ENCODE data around the gene UTS2B. TPM values are rescaled to one million over a fixed set of nuclear protein-coding genes. Genes with fewer than 3 reads are reported as not detected.

The UTS2B gene
- polyA plus RNA-seq, 1 donor from 2014 or later, result 0.46 TPM

- no peaks in the 10 kb centered on the region for H3K36me3 ChIP-seq (ENCODE audit: insufficient read depth, low read length)
- TF ChIP-seq EP300 (conservative IDR thresholded peaks at IDR 0.05; ENCODE audit: poor library complexity, severe bottlenecking) (no peak), TAF1 (IDR thresholded peaks at IDR 0.05; ENCODE audit: low read depth) (no peak), MXI1 (conservative IDR thresholded peaks at IDR 0.05; ENCODE audit: poor library complexity, severe bottlenecking) (no peak)
- no peak overlapping the region for H2AFZ ChIP-seq (ENCODE audit: low read depth, low read length)
- H3K27ac ChIP-seq (ENCODE audit: low read length), result no peak overlapping the region
- no peaks in the 10 kb centered on the region for H3K9me2 ChIP-seq (ENCODE audit: insufficient read depth, low read length)
- no peaks in the 10 kb centered on the region for H3K79me2 ChIP-seq (replicated peaks; ENCODE audit: insufficient read depth, low read length)
- H4K20me1 ChIP-seq (ENCODE audit: insufficient read depth), result no peaks in the 10 kb centered on the region
- H3K27me3 ChIP-seq (ENCODE audit: insufficient read depth, low read depth, low read length), result no peaks in the 10 kb centered on the region
- no peak overlapping the region for H3K4me2 ChIP-seq (ENCODE audit: low read length)
- no peak overlapping the region for H3K9ac ChIP-seq (ENCODE audit: low read length)
- no peaks in the 10 kb centered on the region for H3K9me3 ChIP-seq (ENCODE audit: low read length)
- no peaks in the 10 kb centered on the region for H3F3A ChIP-seq (ENCODE audit: insufficient read depth, low read length, poor library complexity, severe bottlenecking)
- H3K4me3 ChIP-seq (ENCODE audit: low read length), result no peak overlapping the region
Measured at GRCh38 chr3:191313296-191313695, 17.0 kb downstream of the UTS2B start.

DNA sequence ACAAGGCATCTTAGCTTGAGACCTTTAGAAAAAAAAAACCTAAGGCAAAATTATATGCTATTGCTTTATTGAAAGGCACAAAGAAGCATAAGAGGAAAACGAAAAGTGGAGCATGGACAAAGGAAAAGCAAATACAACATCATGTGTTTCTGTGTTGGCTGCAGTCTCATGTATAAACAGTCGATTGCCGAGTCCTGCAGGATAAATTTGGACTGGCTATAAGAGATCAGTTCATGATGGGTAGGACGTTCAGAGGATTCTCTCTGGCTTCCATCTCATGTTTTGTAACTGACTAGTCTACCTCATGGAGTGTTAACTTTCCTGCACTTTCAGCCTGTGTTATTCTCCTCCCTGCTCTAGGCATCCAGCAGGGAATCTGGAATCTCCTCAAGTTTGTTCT is 23.0 kb downstream of the UTS2B start:
- no peak for TF ChIP-seq EP300 (conservative IDR thresholded peaks at IDR 0.05; ENCODE audit: poor library complexity, severe bottlenecking)
- no peak for TF ChIP-seq EZH2 (IDR thresholded peaks at IDR 0.05; ENCODE audit: borderline replicate concordance, insufficient read depth, low read length, poor library complexity, severe bottlenecking)
- TF ChIP-seq POLR2AphosphoS5 (IDR thresholded peaks at IDR 0.05), result no peak
- no peak for TF ChIP-seq SMC3 (conservative IDR thresholded peaks at IDR 0.05; ENCODE audit: poor library complexity)
- TF ChIP-seq MXI1 (conservative IDR thresholded peaks at IDR 0.05; ENCODE audit: poor library complexity, severe bottlenecking), result no peak
- TF ChIP-seq, protein P1, sequence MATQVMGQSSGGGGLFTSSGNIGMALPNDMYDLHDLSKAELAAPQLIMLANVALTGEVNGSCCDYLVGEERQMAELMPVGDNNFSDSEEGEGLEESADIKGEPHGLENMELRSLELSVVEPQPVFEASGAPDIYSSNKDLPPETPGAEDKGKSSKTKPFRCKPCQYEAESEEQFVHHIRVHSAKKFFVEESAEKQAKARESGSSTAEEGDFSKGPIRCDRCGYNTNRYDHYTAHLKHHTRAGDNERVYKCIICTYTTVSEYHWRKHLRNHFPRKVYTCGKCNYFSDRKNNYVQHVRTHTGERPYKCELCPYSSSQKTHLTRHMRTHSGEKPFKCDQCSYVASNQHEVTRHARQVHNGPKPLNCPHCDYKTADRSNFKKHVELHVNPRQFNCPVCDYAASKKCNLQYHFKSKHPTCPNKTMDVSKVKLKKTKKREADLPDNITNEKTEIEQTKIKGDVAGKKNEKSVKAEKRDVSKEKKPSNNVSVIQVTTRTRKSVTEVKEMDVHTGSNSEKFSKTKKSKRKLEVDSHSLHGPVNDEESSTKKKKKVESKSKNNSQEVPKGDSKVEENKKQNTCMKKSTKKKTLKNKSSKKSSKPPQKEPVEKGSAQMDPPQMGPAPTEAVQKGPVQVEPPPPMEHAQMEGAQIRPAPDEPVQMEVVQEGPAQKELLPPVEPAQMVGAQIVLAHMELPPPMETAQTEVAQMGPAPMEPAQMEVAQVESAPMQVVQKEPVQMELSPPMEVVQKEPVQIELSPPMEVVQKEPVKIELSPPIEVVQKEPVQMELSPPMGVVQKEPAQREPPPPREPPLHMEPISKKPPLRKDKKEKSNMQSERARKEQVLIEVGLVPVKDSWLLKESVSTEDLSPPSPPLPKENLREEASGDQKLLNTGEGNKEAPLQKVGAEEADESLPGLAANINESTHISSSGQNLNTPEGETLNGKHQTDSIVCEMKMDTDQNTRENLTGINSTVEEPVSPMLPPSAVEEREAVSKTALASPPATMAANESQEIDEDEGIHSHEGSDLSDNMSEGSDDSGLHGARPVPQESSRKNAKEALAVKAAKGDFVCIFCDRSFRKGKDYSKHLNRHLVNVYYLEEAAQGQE (IDR thresholded peaks at IDR 0.05; ENCODE audit: borderline replicate concordance), result no peak
- TF ChIP-seq, protein P2, sequence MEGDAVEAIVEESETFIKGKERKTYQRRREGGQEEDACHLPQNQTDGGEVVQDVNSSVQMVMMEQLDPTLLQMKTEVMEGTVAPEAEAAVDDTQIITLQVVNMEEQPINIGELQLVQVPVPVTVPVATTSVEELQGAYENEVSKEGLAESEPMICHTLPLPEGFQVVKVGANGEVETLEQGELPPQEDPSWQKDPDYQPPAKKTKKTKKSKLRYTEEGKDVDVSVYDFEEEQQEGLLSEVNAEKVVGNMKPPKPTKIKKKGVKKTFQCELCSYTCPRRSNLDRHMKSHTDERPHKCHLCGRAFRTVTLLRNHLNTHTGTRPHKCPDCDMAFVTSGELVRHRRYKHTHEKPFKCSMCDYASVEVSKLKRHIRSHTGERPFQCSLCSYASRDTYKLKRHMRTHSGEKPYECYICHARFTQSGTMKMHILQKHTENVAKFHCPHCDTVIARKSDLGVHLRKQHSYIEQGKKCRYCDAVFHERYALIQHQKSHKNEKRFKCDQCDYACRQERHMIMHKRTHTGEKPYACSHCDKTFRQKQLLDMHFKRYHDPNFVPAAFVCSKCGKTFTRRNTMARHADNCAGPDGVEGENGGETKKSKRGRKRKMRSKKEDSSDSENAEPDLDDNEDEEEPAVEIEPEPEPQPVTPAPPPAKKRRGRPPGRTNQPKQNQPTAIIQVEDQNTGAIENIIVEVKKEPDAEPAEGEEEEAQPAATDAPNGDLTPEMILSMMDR (IDR thresholded peaks at IDR 0.05; ENCODE audit: poor library complexity, severe bottlenecking), result no peak
- no peak for TF ChIP-seq RAD21 (conservative IDR thresholded peaks at IDR 0.05)
- no peak for TF ChIP-seq TAF1 (IDR thresholded peaks at IDR 0.05; ENCODE audit: low read depth)
- no peak overlapping the region for H3K4me3 ChIP-seq (ENCODE audit: low read length)
- no peaks in the 10 kb centered on the region for H3K9me2 ChIP-seq (ENCODE audit: insufficient read depth, low read length)
- H3F3A ChIP-seq (ENCODE audit: insufficient read depth, low read length, poor library complexity, severe bottlenecking), result no peaks in the 10 kb centered on the region
- H3K27ac ChIP-seq (ENCODE audit: low read length), result no peak overlapping the region
- no peak overlapping the region for H3K9ac ChIP-seq (ENCODE audit: low read length)
- no peaks in the 10 kb centered on the region for H3K27me3 ChIP-seq (ENCODE audit: insufficient read depth, low read depth, low read length)
- no peak overlapping the region for H2AFZ ChIP-seq (ENCODE audit: low read depth, low read length)
- no peaks in the 10 kb centered on the region for H3K79me2 ChIP-seq (replicated peaks; ENCODE audit: insufficient read depth, low read length)
- H3K36me3 ChIP-seq (ENCODE audit: insufficient read depth, low read length), result no peaks in the 10 kb centered on the region
- H4K20me1 ChIP-seq (ENCODE audit: insufficient read depth), result no peaks in the 10 kb centered on the region
- no peak overlapping the region for H3K4me2 ChIP-seq (ENCODE audit: low read length)
- H3K9me3 ChIP-seq (ENCODE audit: low read length), result no peaks in the 10 kb centered on the region

DNA sequence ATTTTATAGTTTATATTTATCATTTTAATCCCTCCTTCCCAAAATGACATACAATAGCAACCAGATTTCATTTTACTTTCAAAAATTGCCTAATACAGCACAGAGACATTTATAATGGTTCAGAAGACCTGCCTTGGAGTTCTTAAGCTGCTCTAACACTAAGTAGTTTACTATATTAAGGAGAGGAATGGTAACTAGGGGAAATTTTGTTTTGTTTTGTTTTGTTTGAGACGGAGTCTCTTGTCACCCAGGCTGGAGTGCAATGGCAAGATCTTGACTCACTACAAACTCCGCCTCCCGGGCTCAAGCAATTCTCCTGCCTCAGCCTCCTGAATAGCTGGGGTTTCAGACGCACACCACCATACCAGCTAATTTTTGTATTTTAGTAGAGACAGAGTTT is 23.9 kb downstream of the UTS2B start:
- H3K9me3 ChIP-seq (ENCODE audit: low read length), result no peaks in the 10 kb centered on the region
- H3K36me3 ChIP-seq (ENCODE audit: insufficient read depth, low read length), result no peaks in the 10 kb centered on the region
- no peak overlapping the region for H2AFZ ChIP-seq (ENCODE audit: low read depth, low read length)
- H3K27ac ChIP-seq (ENCODE audit: low read length), result no peak overlapping the region
- H3K79me2 ChIP-seq (replicated peaks; ENCODE audit: insufficient read depth, low read length), result no peaks in the 10 kb centered on the region
- H3K9ac ChIP-seq (ENCODE audit: low read length), result no peak overlapping the region
- no peaks in the 10 kb centered on the region for H4K20me1 ChIP-seq (ENCODE audit: insufficient read depth)
- H3K4me2 ChIP-seq (ENCODE audit: low read length), result no peak overlapping the region
- H3K27me3 ChIP-seq (ENCODE audit: insufficient read depth, low read depth, low read length), result no peaks in the 10 kb centered on the region
- no peaks in the 10 kb centered on the region for H3K9me2 ChIP-seq (ENCODE audit: insufficient read depth, low read length)
- H3K4me3 ChIP-seq (ENCODE audit: low read length), result no peak overlapping the region
- H3F3A ChIP-seq (ENCODE audit: insufficient read depth, low read length, poor library complexity, severe bottlenecking), result no peaks in the 10 kb centered on the region
- no peak for TF ChIP-seq EP300 (conservative IDR thresholded peaks at IDR 0.05; ENCODE audit: poor library complexity, severe bottlenecking)

All from neural cell (in vitro differentiated cells).